Measurements from ENCODE around the gene CXCL14.
A peak's percentile ranks its signal among the peaks of the same experiment; 100 is the strongest.
"Not testable (repeated sequence)": the region's sequence is repeated elsewhere in the genome, so short reads cannot be mapped to it uniquely, and the experiment has no call there.

The CXCL14 gene

GRCh38 chr5:135547590-135548254 is 31.1 kb downstream of the CXCL14 start:
- FAIRE-seq, result no peak
- DNase-seq (ENCODE audit: extremely low spot score, insufficient read length, low read depth), result no peak

GRCh38 chr5:135546912-135547311 is 31.9 kb downstream of the CXCL14 start:
- no peak for FAIRE-seq
- no peak for DNase-seq (ENCODE audit: extremely low spot score, insufficient read length, low read depth)

- DNase-seq (ENCODE audit: extremely low spot score, insufficient read length, low read depth) (no peak), FAIRE-seq (no peak)
These were observed 32.7 kb downstream of the CXCL14 start for GRCh38 chr5:135546101-135546500.

- FAIRE-seq (no peak), DNase-seq (ENCODE audit: extremely low spot score, insufficient read length, low read depth) (no peak)
These were observed 33.7 kb downstream of the CXCL14 start for GRCh38 chr5:135545099-135545498.

GRCh38 chr5:135543485-135544304 is 35.1 kb downstream of the CXCL14 start:
- DNase-seq (ENCODE audit: extremely low spot score, insufficient read length, low read depth) (no peak), FAIRE-seq (peak; percentile 12)

GRCh38 chr5:135543001-135543484 is 35.7 kb downstream of the CXCL14 start:
- FAIRE-seq (peak; percentile 5), DNase-seq (ENCODE audit: extremely low spot score, insufficient read length, low read depth) (no peak)

GRCh38 chr5:135541807-135542502 is 36.8 kb downstream of the CXCL14 start:
- DNase-seq (ENCODE audit: extremely low spot score, insufficient read length, low read depth) (no peak), FAIRE-seq (no peak)

- no peak for FAIRE-seq
- DNase-seq (ENCODE audit: extremely low spot score, insufficient read length, low read depth), result no peak
These were observed 39.3 kb downstream of the CXCL14 start for GRCh38 chr5:135539430-135540005.

- no peak for DNase-seq (ENCODE audit: extremely low spot score, insufficient read length, low read depth)
- FAIRE-seq, result no peak
These were observed 40.5 kb downstream of the CXCL14 start for GRCh38 chr5:135538261-135538660.

GRCh38 chr5:135537745-135538144 is 41.0 kb downstream of the CXCL14 start:
- no peak for DNase-seq (ENCODE audit: extremely low spot score, insufficient read length, low read depth)

GRCh38 chr5:135537271-135537670 is 41.5 kb downstream of the CXCL14 start:
- FAIRE-seq, result no peak

More at GRCh38 chr5:135537745-135538144, 41.0 kb downstream of the CXCL14 start:
- FAIRE-seq, result no peak

GRCh38 chr5:135535820-135536801 is 42.7 kb downstream of the CXCL14 start, which contains the start of gene NEUROG1:
NEUROG1 (minus strand) TSS chr5:135535964; CDS start chr5:135535690, 274 bp downstream.
- no peak for DNase-seq (ENCODE audit: extremely low spot score, insufficient read length, low read depth)
- FAIRE-seq, result no peak

More at GRCh38 chr5:135537271-135537670, 41.5 kb downstream of the CXCL14 start:
- no peak for DNase-seq (ENCODE audit: extremely low spot score, insufficient read length, low read depth)

- DNase-seq (ENCODE audit: extremely low spot score, insufficient read length, low read depth) (no peak), FAIRE-seq (no peak)
These were observed 43.4 kb downstream of the CXCL14 start for GRCh38 chr5:135535420-135535819.

GRCh38 chr5:135534609-135535419 is 44.0 kb downstream of the CXCL14 start:
- DNase-seq (ENCODE audit: extremely low spot score, insufficient read length, low read depth), result no peak
- FAIRE-seq, result no peak

- FAIRE-seq, result no peak
These were observed 45.0 kb downstream of the CXCL14 start for GRCh38 chr5:135533794-135534193.

GRCh38 chr5:135533334-135533733 is 45.5 kb downstream of the CXCL14 start:
- DNase-seq (ENCODE audit: extremely low spot score, insufficient read length, low read depth) (no peak), FAIRE-seq (no peak)

More at GRCh38 chr5:135533794-135534193, 45.0 kb downstream of the CXCL14 start:
- DNase-seq (ENCODE audit: extremely low spot score, insufficient read length, low read depth), result no peak

- FAIRE-seq; DNase-seq (ENCODE audit: extremely low spot score, insufficient read length, low read depth): not testable (repeated sequence)
These were observed 49.2 kb downstream of the CXCL14 start for GRCh38 chr5:135529576-135529975.

GRCh38 chr5:135526924-135527323 is 51.9 kb downstream of the CXCL14 start:
- no peak for FAIRE-seq
- DNase-seq (ENCODE audit: extremely low spot score, insufficient read length, low read depth), result no peak
